ENCODE results near the gene ANKS1A.

Gene ANKS1A

GRCh38 chr6:35081426-35081851, 192.4 kb downstream of the ANKS1A start:
- DNase-seq (ENCODE audit: low read depth in 2 of 3, low spot score in 2 of 3): no peak

- no peak for DNase-seq (ENCODE audit: low read depth in 2 of 3, low spot score in 2 of 3)
These were observed 193.1 kb downstream of the ANKS1A start for GRCh38 chr6:35082046-35082732.

- DNase-seq (ENCODE audit: low read depth in 2 of 3, low spot score in 2 of 3): no peak
These were observed 193.8 kb downstream of the ANKS1A start for GRCh38 chr6:35082733-35083403.

DNA sequence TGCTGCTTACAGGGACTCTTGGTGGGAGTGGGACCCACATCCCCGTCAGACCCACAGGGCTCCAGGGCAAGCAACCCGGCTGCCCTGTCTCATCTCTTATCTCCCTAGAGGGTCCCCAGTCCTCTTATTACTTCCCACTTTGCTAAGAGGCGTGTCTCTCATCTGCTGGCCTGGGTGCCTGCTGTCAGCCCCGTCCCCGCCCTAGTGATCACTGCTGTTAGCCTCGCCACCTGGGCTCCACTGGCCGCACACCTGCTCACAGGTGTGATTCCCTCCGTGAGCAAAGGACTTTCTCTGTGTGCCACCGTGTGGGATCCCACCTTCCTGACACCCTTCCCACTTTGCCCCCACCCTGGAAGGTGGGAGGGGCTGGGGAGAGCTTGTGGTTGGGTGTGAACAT, 194.5 kb downstream of the ANKS1A start:
- DNase-seq (ENCODE audit: low read depth in 2 of 3, low spot score in 2 of 3): no peak

DNA sequence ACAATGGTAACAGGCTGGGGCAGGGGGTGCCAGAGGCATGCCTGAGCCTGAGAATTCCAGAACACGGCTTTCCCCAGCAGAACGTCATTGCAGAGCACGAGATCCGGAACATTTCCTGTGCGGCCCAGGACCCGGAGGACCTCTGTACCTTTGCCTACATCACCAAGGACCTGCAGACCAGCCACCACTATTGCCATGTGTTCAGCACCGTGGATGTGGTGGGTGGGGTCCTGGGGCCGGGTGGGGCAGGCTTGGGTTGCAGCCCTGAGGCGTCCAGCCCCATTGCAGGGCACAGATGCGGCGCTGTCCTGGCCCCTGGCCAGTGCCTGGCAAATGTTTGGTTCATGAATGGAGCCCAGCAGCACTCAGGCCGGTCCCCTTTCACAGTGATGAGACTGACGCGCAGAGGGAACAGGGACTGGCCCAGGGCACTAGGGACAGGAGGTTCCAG, 195.0 kb downstream of the ANKS1A start:
- DNase-seq (ENCODE audit: low read depth in 2 of 3, low spot score in 2 of 3): no peak

DNA sequence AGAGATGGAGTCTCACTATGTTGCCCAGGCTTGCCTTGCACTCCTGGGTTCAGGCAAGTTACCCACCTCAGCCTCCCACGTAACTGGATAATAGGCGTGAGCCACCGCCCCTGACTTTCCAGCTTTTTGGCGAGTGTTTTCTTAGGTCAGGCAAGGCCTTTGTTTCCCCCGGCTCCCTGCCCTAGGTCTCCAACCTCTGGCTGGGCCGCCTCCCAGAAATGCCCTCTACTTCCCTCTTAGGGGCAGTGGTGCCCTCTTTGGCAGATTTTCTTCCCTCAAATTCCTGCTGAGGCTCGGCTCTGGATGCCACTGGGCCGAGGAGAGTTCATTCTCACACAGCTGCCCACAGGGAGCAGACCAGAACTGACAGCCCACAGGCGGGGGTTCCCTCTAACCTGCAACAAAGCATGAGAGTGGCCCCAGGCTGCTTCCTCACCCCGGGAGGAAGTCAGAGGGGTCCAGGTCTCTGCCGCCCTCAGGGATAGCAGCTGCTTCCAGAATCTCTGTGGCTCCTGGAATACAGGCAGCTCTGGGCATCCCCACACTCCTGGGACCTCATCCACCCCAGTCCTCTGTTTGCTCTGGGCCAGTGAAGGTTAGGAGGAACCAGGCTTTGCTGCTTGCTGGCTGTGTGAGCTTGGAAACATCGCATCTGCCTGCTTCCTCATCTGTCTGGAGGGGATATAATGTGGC, 195.6 kb downstream of the ANKS1A start:
- no peak for DNase-seq (ENCODE audit: low read depth in 2 of 3, low spot score in 2 of 3)

DNA sequence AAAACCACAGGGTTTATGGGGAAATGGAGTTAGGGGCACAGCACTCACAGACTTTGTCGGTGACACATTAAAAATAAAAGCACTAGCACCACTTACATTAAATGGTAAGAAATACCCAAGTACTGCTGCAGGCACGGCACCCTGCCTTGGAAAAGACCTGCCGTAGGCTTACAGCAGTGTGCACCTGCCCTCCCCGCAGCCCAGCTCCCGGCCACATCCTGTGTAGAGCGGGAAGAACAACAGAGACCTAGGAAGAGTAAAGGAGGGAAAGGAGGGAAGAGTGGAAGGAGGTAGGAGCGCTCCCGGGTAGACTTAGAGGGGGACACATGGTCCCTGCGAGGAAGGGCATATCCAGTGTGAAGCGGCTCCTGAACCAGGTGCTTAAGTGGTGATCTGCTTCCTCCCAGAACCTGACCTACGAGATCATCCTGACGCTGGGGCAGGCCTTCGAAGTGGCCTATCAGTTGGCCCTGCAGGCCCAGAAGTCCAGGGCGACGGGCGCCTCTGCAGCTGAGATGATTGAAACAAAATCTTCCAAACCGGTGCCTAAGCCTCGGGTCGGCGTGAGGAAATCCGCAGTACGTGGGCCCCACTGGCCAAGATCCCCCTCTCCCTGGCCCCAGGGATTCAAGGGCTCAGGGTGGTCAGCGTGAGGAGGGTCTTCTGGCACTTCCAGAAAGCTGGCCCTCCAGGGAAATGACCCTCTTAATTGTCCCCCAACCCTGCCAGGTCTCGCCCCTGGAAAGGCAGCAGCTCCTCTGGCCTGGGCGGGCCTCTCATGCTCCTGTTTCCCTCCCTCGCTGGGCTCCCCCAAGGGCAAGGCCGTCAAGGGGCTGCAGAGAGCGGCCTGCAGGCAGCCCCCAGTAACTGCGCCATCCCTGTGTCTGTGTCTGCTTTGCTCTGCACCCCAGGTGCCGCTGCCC, 196.6 kb downstream of the ANKS1A start:
- DNase-seq (ENCODE audit: low read depth in 2 of 3, low spot score in 2 of 3): no peak

DNA sequence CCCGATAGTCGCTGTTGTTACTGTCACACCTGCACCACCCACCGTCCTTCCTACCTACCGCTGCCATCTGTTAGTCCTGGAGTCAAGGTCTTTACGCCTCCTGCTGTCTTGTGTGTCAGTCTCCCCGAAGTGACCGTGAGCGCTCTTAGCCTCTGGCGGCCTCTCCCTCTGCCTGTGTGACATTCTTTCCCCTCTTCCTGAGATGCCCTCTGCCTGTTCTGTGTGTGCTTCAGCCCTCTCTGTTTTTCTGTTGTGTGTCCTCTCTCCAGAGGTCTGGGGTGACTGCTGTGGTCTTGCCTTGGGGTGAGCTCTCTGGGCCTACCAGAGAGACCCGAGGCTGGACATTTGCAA, 197.2 kb downstream of the ANKS1A start:
- no peak for DNase-seq (ENCODE audit: low read depth in 2 of 3, low spot score in 2 of 3)

GRCh38 chr6:35086636-35087360, 197.7 kb downstream of the ANKS1A start:
- no peak for DNase-seq (ENCODE audit: low read depth in 2 of 3, low spot score in 2 of 3)

- no peak for DNase-seq (ENCODE audit: low read depth in 2 of 3, low spot score in 2 of 3)
These were observed 198.6 kb downstream of the ANKS1A start for GRCh38 chr6:35087361-35088280.

DNA sequence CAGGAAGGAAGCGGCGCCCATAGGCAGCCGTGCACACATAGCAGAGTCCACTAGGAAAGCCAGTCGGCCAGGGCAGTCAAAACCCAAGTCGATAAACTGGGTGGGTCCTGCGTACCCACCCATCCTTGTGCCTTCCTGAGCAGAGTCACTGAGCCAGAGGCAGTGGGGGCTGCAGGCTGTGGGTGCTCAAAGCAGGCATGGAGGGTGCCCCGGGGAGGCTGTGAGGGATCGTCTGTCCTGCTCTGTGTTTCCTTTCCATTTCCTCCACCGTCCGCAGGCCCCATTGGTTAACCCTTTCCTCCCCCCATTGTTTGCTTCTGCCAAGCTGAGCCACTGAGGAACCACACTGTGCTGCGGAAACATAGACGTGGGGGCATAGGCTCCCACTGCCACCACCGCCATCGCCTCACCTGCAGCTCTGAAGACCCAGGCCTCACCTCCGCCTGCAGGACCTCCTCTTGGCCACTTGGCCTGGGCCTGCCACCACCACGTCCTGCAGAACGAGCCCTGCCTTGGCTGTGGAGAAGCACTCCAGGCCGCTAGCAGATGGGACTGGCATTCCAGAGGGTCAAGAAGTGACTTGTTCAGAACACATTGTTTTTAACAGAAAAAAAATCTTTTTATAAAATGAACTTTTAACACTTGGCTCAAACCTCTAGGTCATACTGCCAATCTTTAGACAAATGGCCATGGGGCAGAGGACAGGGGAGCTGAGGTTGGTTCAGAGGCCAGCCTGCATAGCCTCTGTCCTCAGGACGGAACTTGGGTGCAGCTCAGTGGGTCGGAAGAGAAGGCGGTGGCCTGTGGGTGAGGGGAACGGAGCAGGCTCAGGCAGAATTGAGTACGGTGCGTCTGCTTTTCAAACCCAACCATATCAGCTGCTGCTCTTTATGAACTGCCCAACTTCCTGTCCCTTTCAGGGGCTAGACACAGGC, 199.5 kb downstream of the ANKS1A start:
- no peak for DNase-seq (ENCODE audit: low read depth in 2 of 3, low spot score in 2 of 3)

DNA sequence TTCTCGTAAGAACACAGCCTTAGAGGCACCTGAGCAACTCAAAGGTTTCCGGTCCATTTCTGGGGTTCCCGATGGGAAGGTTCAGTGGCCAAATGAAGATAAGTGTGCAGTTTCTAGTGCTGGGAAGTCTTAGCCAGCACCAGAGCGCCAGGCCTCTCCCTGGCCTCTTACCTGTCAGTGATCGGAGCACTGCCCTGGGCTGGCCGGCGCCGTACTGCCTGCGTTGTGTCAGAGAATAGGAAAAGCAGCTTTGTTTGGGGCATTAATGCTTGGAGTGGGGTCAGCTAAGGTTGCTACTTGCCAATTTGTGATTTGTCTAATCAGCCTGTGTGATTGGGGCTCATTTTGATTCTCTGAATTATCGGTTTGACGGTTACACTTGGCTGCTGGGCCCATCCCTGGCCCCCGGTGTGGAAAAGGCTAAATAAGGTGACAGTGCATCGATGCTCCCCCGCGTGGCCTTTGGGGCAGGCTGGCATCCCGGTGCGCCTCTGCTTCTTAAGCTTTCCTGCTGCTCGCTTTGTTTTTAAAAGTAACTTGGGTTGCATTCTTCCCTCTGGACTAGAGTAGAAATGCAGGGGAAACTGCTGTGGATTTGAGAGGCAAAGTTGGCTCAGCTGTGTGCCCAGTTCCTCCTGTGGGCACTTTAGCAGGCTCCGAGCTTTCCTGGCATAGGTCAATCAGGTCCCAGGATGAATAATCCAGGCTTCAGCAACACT, 200.3 kb downstream of the ANKS1A start:
- no peak for DNase-seq (ENCODE audit: low read depth in 2 of 3, low spot score in 2 of 3)

DNA sequence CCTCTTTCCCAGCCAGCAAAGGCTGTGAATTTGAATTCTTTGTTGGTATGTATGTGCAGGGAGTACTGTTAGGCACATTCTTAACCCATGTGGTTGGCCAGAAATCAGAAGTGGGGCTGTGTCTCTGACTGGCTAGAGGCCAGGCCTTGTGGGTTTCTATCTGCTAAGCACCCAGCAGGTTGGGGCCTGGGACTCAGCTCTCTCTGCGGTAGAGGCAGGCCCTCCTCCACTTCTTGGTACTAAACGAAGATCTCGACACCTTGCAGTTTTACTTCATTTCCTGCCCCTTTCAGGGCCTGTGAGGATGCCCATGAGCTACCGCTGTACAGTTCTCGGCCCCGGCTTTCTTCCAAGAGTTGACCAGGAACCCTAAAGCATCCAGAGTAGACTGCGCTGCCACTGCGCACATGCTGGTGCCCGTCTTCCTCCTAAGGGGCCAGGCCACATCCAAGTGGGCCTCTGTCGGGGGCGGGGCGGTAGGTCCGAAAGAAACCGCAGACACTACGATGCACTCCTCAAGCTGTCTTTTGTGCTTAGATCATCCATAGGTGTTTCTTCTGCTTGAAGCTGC, 201.0 kb downstream of the ANKS1A start:
- DNase-seq (ENCODE audit: low read depth in 2 of 3, low spot score in 2 of 3): no peak

DNA sequence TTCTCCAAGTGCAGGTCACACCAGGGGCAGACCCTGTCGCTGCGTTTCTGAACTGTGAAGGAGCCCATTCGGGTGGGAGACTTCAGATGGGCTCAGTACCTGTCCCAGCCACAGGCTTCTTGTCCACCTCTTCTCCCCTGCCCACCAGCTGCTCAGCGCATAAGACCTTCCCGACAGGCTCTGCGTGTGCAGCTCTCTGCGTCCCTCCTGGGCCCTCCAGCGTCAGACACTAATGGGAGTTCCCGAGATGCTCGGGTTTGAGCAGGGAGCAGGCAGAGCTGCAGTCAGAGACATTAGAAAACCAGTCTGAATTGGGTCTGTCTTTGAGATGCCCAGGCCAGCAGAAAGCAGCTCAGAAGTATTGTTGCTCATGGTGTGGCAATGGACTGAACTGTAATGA, 201.7 kb downstream of the ANKS1A start:
- DNase-seq (ENCODE audit: low read depth in 2 of 3, low spot score in 2 of 3): no peak

DNA sequence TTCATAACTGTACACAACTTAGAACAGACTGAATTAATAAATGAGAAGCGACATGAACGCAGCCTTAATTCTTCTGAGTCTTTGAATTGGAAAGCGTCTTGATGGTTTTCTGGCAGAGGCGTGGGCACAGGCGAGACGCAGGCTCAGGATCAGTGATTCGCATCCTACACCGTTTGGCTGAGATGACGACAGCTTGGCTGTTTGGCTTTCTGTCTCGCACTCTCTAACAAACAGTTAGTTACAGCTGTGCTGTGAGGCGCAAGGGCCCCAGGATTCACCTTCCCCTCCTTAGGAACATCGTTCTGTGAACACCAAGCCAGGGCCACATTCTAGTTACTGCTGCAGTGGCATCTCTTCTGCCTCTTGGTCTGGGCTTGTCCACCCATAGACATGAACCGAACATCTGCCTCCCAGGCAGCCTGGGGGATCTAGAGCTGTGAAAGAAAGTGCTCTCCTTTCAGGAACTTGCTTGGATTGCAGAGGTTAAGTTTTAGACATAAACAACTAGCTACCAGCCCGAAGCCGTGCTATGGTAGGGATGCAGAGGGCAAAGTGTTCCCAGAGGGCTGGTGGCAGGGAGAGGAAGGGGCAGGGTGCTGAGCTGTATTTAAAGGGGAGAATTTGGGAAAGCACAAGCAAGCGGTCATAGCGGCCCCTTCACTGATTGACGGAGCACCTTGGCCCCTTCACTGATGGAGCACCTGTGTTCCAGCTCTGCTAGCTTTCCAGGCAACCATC, 202.5 kb downstream of the ANKS1A start:
- no peak for DNase-seq (ENCODE audit: low read depth in 2 of 3, low spot score in 2 of 3)

DNA sequence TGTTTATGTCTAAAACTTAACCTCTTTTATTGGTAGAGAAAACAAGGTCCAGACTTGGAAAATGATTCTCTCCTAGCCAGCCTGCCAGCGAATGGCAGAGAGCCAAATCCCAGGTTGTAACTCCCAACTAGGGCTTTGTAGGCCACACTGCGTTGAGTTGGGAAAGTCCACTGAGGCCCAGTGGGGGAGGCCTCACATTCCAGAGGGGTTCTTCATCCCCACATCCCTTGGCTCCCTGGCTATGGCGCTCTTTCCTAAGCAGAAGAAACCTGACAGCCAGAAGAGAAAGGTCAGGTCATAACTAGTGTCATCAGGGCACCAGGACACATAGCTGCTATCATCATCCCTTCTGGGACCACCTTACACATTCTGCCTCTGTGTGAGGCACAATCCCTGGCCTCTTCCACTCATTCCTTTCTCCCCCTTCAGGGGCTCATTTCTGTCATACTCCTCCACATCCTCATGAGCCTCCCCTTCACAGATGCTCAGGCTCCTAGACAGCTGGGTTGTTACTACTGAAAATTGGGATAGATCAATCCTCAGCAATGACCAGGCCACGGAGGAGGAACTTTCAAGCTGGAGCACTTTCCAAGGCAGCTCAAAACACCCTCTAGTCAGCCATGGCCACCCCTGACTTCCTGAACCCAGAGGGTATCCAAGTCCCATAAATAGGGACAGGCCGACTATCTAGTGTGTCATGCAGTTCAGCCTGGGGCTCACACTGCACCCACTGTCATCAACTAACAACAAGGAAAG, 203.5 kb downstream of the ANKS1A start:
- DNase-seq (ENCODE audit: low read depth in 2 of 3, low spot score in 2 of 3): no peak
